Measurements from ENCODE around the gene LBHD2.

The LBHD2 gene

DNA sequence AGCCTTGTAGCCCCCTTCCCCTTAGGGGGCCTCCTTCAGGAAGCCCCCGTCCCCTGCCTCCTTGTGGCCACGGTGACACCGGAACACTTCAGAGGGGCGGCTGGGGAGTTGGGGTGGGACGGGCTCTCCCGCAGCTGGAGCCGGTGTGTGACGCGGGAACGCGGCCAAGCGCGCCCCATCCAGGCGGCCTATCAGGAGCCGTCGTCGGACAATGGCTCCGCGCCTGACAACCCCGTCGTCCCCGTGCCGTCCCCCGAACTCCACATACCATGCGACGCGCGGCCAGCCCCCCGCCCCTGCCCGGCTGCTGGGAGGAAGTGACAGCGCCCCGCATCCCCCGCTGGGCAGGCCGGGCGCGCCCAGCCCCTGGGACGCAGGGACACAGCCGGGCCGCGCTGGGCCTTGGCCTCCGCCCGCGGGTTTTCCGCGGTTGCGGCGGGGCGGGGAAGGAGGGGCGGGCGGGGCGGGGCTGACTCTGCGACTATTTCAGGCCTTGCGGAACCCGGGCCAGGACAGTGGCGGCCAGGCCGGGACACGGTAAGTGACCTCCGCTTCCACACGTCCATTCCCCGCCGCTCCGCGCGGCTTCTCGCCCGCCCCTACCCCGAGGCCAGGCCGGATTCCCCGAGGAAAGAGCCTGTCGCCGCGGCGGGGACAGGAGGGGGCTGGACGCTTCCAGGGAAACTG, 39.1 kb downstream of the LBHD2 start, which contains the start of gene TNFAIP2:
TSS of gene TNFAIP2 (plus strand) at position 515 of the 687 bp plus-strand sequence. CDS start 2,997 bp downstream, outside the sequence.
- TF ChIP-seq, protein P1, sequence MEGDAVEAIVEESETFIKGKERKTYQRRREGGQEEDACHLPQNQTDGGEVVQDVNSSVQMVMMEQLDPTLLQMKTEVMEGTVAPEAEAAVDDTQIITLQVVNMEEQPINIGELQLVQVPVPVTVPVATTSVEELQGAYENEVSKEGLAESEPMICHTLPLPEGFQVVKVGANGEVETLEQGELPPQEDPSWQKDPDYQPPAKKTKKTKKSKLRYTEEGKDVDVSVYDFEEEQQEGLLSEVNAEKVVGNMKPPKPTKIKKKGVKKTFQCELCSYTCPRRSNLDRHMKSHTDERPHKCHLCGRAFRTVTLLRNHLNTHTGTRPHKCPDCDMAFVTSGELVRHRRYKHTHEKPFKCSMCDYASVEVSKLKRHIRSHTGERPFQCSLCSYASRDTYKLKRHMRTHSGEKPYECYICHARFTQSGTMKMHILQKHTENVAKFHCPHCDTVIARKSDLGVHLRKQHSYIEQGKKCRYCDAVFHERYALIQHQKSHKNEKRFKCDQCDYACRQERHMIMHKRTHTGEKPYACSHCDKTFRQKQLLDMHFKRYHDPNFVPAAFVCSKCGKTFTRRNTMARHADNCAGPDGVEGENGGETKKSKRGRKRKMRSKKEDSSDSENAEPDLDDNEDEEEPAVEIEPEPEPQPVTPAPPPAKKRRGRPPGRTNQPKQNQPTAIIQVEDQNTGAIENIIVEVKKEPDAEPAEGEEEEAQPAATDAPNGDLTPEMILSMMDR (IDR thresholded peaks at IDR 0.05; ENCODE audit: low read depth, low read length, missing control alignments), result no peak
- H3K4me3 ChIP-seq (replicated peaks; ENCODE audit: low read depth, low read length), result peak within 1 kb of the TSS; percentile 28
- no peak for DNase-seq (ENCODE audit: extremely low read depth, low read depth)

GRCh38 chr14:103123634-103124500, 39.9 kb downstream of the LBHD2 start:
- DNase-seq (ENCODE audit: extremely low read depth, low read depth), result no peak
- TF ChIP-seq, protein P1 (IDR thresholded peaks at IDR 0.05; ENCODE audit: low read depth, low read length, missing control alignments), result peak; percentile 40
- H3K4me3 ChIP-seq (replicated peaks; ENCODE audit: low read depth, low read length), result peak overlapping the region; percentile 28

DNA sequence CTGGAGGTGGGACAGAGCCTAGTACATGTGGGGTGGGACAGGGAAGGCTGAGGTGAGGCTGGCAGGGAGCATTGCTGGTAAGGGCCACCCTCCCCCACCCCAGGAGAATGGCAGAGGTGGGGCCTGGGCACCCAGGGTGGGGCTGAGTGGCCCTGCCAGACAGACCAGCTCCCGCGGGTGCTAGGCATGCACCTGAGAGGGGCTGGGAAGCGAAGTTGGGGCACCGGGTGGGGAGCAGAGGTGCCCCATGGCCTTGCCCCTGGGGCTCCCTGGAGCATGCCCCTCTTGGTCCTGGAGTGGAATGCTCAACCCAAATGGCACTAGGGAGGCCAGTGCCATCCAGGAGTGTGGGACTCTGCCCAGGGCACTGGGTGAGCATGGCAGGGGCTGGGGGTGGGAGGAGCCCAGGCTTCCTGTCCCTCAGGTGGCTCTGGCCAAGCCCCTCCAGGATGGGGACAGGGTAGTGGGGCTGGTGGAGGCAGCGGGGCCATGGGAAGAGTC, 40.5 kb downstream of the LBHD2 start:
- TF ChIP-seq, protein P1 (IDR thresholded peaks at IDR 0.05; ENCODE audit: low read depth, low read length, missing control alignments), result no peak
- no peak for DNase-seq (ENCODE audit: extremely low read depth, low read depth)
- H3K4me3 ChIP-seq (replicated peaks; ENCODE audit: low read depth, low read length), result no peak overlapping the region

DNA sequence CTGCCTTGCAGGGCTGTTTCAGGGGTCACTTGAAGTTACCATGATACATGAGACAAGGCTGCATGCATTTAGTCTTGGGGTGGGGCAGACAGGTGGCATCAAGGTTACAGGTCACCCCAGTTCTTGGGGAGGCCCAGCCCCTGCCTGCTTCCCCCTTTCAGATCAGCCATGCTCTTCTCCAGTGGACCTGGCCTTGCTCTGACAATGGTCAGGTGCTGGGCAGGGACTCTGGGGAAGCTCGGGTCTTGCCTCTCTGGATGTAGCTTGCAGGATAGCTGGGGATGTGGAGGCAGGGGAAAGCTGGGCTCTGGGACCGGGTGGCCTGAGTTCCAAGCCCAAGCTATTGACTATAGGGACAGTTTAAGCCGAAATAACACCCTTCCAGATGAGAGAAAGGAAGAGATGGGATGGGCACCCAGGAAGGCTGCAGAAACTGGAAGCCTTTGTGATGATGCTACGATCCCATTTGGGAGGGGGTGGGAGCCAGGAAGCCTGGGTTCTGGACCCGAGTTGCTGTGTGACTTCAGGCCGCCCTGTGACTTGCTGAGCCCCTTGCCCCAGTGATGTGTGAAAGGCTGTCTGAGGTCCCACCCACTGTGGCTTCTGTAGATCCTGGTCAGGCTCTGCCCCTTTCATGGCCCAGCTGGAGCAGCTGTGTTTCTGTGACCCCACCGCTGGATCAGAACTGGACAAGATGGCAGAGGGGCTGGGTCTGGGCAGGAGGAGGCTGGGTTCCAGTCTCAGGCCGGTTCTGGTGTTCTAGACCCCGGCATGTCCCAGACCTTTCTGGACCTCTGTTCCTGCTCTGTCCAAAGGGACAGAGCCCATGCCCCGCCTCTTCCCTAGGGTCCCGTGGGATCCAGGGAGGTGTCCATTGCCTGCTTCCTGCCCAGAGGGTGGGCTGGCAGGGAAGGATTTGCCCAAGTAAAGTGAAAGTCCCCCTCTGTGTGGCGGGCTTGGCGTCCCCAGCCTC, 41.4 kb downstream of the LBHD2 start:
- TF ChIP-seq, protein P1 (IDR thresholded peaks at IDR 0.05; ENCODE audit: low read depth, low read length, missing control alignments), result no peak
- DNase-seq (ENCODE audit: extremely low read depth, low read depth), result no peak

DNA sequence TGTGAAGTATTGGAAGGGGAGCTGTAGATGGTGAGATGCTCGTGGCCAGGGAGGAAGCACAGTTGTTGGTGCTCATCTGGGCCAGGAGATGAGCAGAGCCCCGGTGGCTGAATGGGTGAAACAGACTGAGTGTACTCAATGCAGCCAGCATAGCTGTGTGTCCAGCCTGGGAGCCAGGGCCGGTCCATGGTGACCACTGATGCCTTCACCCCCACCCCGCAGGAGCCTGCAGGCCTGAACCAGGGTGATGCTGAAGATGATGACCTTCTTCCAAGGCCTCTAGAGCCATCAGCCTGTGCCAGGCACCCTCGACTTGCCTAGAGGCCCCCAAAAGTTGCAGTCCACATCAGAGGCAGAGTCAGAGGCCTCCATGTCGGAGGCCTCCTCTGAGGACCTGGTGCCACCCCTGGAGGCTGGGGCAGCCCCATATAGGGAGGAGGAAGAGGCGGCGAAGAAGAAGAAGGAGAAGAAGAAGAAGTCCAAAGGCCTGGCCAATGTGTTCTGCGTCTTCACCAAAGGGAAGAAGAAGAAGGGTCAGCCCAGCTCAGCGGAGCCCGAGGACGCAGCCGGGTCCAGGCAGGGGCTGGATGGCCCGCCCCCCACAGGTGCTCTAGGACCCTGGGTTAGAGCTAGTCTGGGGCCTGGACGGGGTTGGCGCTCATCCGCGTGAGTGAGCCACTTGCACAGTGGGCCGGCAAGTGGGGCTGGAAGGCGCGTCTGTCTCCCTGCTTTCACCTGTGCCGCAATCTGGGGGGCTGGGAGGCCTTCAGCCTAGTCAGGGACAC, 42.3 kb downstream of the LBHD2 start:
- H3K4me3 ChIP-seq (replicated peaks; ENCODE audit: low read depth, low read length), result 0 out of 2 replicates have a peak overlapping the region, but pooled peaks have one; percentile 7

More for the DNA sequence above, 41.4 kb downstream of the LBHD2 start:
- no peak overlapping the region for H3K4me3 ChIP-seq (replicated peaks; ENCODE audit: low read depth, low read length)

More for the DNA sequence above, 42.3 kb downstream of the LBHD2 start:
- no peak for DNase-seq (ENCODE audit: extremely low read depth, low read depth)
- TF ChIP-seq, protein P1 (IDR thresholded peaks at IDR 0.05; ENCODE audit: low read depth, low read length, missing control alignments), result no peak
